Measurements from ENCODE around the gene C9orf85. TPM values are rescaled to one million over a fixed set of nuclear protein-coding genes. Genes with fewer than 3 reads are reported as not detected.
A peak's percentile ranks its signal among the peaks of the same experiment; 100 is the strongest.
"Not testable (repeated sequence)": the region's sequence is repeated elsewhere in the genome, so short reads cannot be mapped to it uniquely, and the experiment has no call there.

Gene C9orf85
- total and polyA plus RNA-seq, 10 of the 15 experiments (the other 5 are each of a cell fraction or from before 2014, with no cell fraction given) = 9.1 to 22.6 (median 16.4) TPM

GRCh38 chr9:71897577-71897976 lies 13.9 kb upstream of the C9orf85 start:
- ChIA-PET POLR2A (interaction anchor here (0.6 to 2.4 kb wide), 3 partner anchors 14 to 138 kb away, joined by 3 to 6 read pairs (median 5); partner anchors contain the start of genes ABHD17B and C9orf85), RAD21 (ENCODE audit: unreplicated experiment) (interaction anchor here (3.2 kb wide), 1 partner anchor 15 kb away, joined by 22 read pairs; the partner anchor contains the start of genes ABHD17B and C9orf85), CTCF (no interaction called here), SMC1A (ENCODE audit: uncharacterized antibody, unreplicated experiment) (interaction anchor here (0.6 to 2.3 kb wide), 7 partner anchors 9 to 91 kb away, joined by 3 to 15 read pairs (median 4); no protein-coding TSS in a partner anchor)
- peak; percentile 52 for ATAC-seq
- Histone ChIP-seq H3K9ac (ENCODE audit: control insufficient read depth, insufficient read depth, low read length) (no peak overlapping the region), H2AFZ (ENCODE audit: control insufficient read depth, low read depth, low read length) (no peak overlapping the region), H3K27ac (ENCODE audit: control insufficient read depth, insufficient read depth) (no peak overlapping the region), H3K27me3 (replicated peaks in 1 of 2; ENCODE audit: control insufficient read depth in 2 of 2, insufficient read depth in 2 of 2, low read length in 1 of 2) (no peaks in the 10 kb centered on the region), H3K4me3 (no peak overlapping the region), H3K36me3 (ENCODE audit: control insufficient read depth in 2 of 2, insufficient read depth in 2 of 2, low read length in 1 of 2) (no peaks in the 10 kb centered on the region), H3K4me1 (ENCODE audit: control insufficient read depth, insufficient read depth, low read length) (peaks cover 49% of the 10 kb centered on the region), H4K20me1 (ENCODE audit: control insufficient read depth, insufficient read depth) (no peaks in the 10 kb centered on the region), H3K79me2 (ENCODE audit: control insufficient read depth, insufficient read depth, low read length) (peaks cover 79% of the 10 kb centered on the region), H3K9me3 (replicated peaks; ENCODE audit: control insufficient read depth, insufficient read depth, low read length) (no peaks in the 10 kb centered on the region; the same call in 2 of the 3 replicates), H3K4me2 (ENCODE audit: control insufficient read depth, insufficient read depth) (peak overlapping the region; percentile 3; the same call in 1 of the 2 replicates)
- in situ Hi-C loops (cut with MboI) = no loop called here
- TF ChIP-seq SPI1 (IDR thresholded peaks at IDR 0.05; ENCODE audit: borderline replicate concordance, insufficient read depth, low read depth, low read length) = peak; percentile 48; the same call in 1 of the 2 replicates
- TF ChIP-seq RUNX3 (IDR thresholded peaks at IDR 0.05; ENCODE audit: low read length) = peak; percentile 42; the same call in 1 of the 2 replicates
- 0 out of 2 replicates have a peak, but pooled peaks have one; percentile 23 for TF ChIP-seq GABPA (IDR thresholded peaks at IDR 0.05; ENCODE audit: low read depth)
- TF ChIP-seq PRDM15 (CRISPR knock-in tag; IDR thresholded peaks at IDR 0.05) = no peak
- TF ChIP-seq, protein P1, sequence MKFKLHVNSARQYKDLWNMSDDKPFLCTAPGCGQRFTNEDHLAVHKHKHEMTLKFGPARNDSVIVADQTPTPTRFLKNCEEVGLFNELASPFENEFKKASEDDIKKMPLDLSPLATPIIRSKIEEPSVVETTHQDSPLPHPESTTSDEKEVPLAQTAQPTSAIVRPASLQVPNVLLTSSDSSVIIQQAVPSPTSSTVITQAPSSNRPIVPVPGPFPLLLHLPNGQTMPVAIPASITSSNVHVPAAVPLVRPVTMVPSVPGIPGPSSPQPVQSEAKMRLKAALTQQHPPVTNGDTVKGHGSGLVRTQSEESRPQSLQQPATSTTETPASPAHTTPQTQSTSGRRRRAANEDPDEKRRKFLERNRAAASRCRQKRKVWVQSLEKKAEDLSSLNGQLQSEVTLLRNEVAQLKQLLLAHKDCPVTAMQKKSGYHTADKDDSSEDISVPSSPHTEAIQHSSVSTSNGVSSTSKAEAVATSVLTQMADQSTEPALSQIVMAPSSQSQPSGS (IDR thresholded peaks at IDR 0.05; ENCODE audit: low read length) = no peak
- TF ChIP-seq, protein P2, sequence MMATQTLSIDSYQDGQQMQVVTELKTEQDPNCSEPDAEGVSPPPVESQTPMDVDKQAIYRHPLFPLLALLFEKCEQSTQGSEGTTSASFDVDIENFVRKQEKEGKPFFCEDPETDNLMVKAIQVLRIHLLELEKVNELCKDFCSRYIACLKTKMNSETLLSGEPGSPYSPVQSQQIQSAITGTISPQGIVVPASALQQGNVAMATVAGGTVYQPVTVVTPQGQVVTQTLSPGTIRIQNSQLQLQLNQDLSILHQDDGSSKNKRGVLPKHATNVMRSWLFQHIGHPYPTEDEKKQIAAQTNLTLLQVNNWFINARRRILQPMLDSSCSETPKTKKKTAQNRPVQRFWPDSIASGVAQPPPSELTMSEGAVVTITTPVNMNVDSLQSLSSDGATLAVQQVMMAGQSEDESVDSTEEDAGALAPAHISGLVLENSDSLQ (IDR thresholded peaks at IDR 0.05) = peak; percentile 65
- WGBS (ENCODE audit: insufficient coverage, insufficient replicate concordance, low lambda C conversion rate, missing lambda C conversion rate) = 0% methylated on average over 1 of the region's 1 CpG
- no peak for FAIRE-seq
- no TSS peak for BruUV-seq (replicated peaks)
- DNase-seq (ENCODE audit: low read depth, low spot score) = no peak
- intact Hi-C loops (cut with micrococcal nuclease; ENCODE audit: unreplicated experiment) = no loop called here

GRCh38 chr9:71898756-71899155 lies 12.7 kb upstream of the C9orf85 start:
- H3K27me3 ChIP-seq (replicated peaks in 1 of 2; ENCODE audit: control insufficient read depth in 2 of 2, insufficient read depth in 2 of 2, low read length in 1 of 2); H3K4me3 ChIP-seq; H3K9me3 ChIP-seq (replicated peaks; ENCODE audit: control insufficient read depth, insufficient read depth, low read length); DNase-seq (ENCODE audit: low read depth, low spot score); H2AFZ ChIP-seq (ENCODE audit: control insufficient read depth, low read depth, low read length); intact Hi-C loops (cut with micrococcal nuclease; ENCODE audit: unreplicated experiment); ATAC-seq; H3K36me3 ChIP-seq (ENCODE audit: control insufficient read depth in 2 of 2, insufficient read depth in 2 of 2, low read length in 1 of 2); in situ Hi-C loops (cut with MboI); H3K9ac ChIP-seq (ENCODE audit: control insufficient read depth, insufficient read depth, low read length); H4K20me1 ChIP-seq (ENCODE audit: control insufficient read depth, insufficient read depth); BruUV-seq (replicated peaks); FAIRE-seq: not testable (repeated sequence)
- Histone ChIP-seq H3K27ac (ENCODE audit: control insufficient read depth, insufficient read depth) (peak overlapping the region; percentile 13; the same call in 1 of the 2 replicates), H3K79me2 (ENCODE audit: control insufficient read depth, insufficient read depth, low read length) (peaks cover 82% of the 10 kb centered on the region), H3K4me2 (ENCODE audit: control insufficient read depth, insufficient read depth) (peak overlapping the region; percentile 59), H3K4me1 (ENCODE audit: control insufficient read depth, insufficient read depth, low read length) (peaks cover 51% of the 10 kb centered on the region)
- ChIA-PET CTCF (interaction anchor here (0.6 to 1.4 kb wide), 4 partner anchors 18 to 306 kb away, joined by 3 read pairs; no protein-coding TSS in a partner anchor), POLR2A (interaction anchor here (0.9 to 2.4 kb wide), 4 partner anchors 12 to 112 kb away, joined by 3 to 8 read pairs (median 4); partner anchors contain the start of genes ABHD17B and C9orf85), SMC1A (ENCODE audit: uncharacterized antibody, unreplicated experiment) (interaction anchor here (0.6 to 1.3 kb wide), 4 partner anchors 15 to 146 kb away, joined by 3 to 5 read pairs (median 4); no protein-coding TSS in a partner anchor), RAD21 (ENCODE audit: unreplicated experiment) (interaction anchor here (1.0 to 1.1 kb wide), 2 partner anchors 9 to 13 kb away, joined by 3 to 5 read pairs; partner anchors contain the start of genes ABHD17B and C9orf85)
- 95% methylated on average over 6 of the region's 6 CpGs for WGBS (ENCODE audit: insufficient coverage, insufficient replicate concordance, low lambda C conversion rate, missing lambda C conversion rate)
